Activated CD4-positive, alpha-beta T cell treated with anti-CD3 and anti-CD28 coated beads, Interleukin-2, amount 50 U/mL, for 16 hours (primary cell): Measurements from ENCODE around the gene TUBGCP5.
A peak's percentile ranks its signal among the peaks of the same experiment; 100 is the strongest.

Source experiments
- DNase-seq: peaks from one replicate; pipeline ENCODE4 v3.0.0-alpha.2; 2020

The TUBGCP5 gene

GRCh38 chr15:22973987-22974386 is 65.4 kb downstream of the TUBGCP5 start:
- DNase-seq = no peak

GRCh38 chr15:22973286-22973685 is 66.1 kb downstream of the TUBGCP5 start:
- peak; percentile 11 for DNase-seq

GRCh38 chr15:22969489-22969888 is 69.9 kb downstream of the TUBGCP5 start:
- no peak for DNase-seq

- no peak for DNase-seq
Observed at GRCh38 chr15:22968366-22968765, 71.0 kb downstream of the TUBGCP5 start.

- DNase-seq = no peak
Observed at GRCh38 chr15:22967084-22967770, 72.1 kb downstream of the TUBGCP5 start.

GRCh38 chr15:22966321-22967083 is 72.9 kb downstream of the TUBGCP5 start:
- DNase-seq = no peak

GRCh38 chr15:22963641-22964040 is 75.7 kb downstream of the TUBGCP5 start:
- DNase-seq = no peak

- no peak for DNase-seq
Observed at GRCh38 chr15:22962611-22963010, 76.8 kb downstream of the TUBGCP5 start.

- DNase-seq = no peak
Observed at GRCh38 chr15:22961762-22962161, 77.6 kb downstream of the TUBGCP5 start.

GRCh38 chr15:22960556-22960955 is 78.8 kb downstream of the TUBGCP5 start:
- DNase-seq = no peak

- DNase-seq = no peak
Observed at GRCh38 chr15:22960126-22960525, 79.2 kb downstream of the TUBGCP5 start.

- DNase-seq = no peak
Observed at GRCh38 chr15:22959321-22960101, 79.9 kb downstream of the TUBGCP5 start.

- DNase-seq = no peak
Observed at GRCh38 chr15:22958487-22959280, 80.7 kb downstream of the TUBGCP5 start.

- no peak for DNase-seq
Observed at GRCh38 chr15:22956978-22957260, 82.5 kb downstream of the TUBGCP5 start.

GRCh38 chr15:22956257-22956977 is 83.0 kb downstream of the TUBGCP5 start:
- DNase-seq = no peak

- no peak for DNase-seq
Observed at GRCh38 chr15:22955544-22956119, 83.7 kb downstream of the TUBGCP5 start.

GRCh38 chr15:22954798-22955543 is 84.4 kb downstream of the TUBGCP5 start:
- no peak for DNase-seq

- no peak for DNase-seq
Observed at GRCh38 chr15:22954326-22954725, 85.0 kb downstream of the TUBGCP5 start.

GRCh38 chr15:22952796-22953579 is 86.4 kb downstream of the TUBGCP5 start:
- no peak for DNase-seq
